Measurements from ENCODE around the gene SND1. TPM values are rescaled to one million over a fixed set of nuclear protein-coding genes. Genes with fewer than 3 reads are reported as not detected.

Gene SND1
- total RNA-seq, 4 donors from 2014 or later = 84.2 to 98.8 (median 93.4) TPM

GRCh38 chr7:128063088-128063487 is 411.1 kb downstream of the SND1 start:
- H3K27me3 ChIP-seq = no peaks in the 10 kb centered on the region
- 75 to 89% methylated on average over 4 to 8 of the region's 8 CpGs for WGBS, 2 donors
- no peaks in the 10 kb centered on the region for H3K9me3 ChIP-seq
- no peaks in the 10 kb centered on the region for H3K4me1 ChIP-seq
- DNase-seq = no peak
- TF ChIP-seq CTCF (IDR thresholded peaks at IDR 0.05) (no peak), POLR2A (IDR thresholded peaks at IDR 0.05) (no peak)
- intact Hi-C loops (cut with DNase I) = no loop called here
- no peak overlapping the region for H3K27ac ChIP-seq
- H3K4me3 ChIP-seq = no peak overlapping the region
- H3K36me3 ChIP-seq = peaks cover 0 to 20% (median 0%) of the 10 kb centered on the region in 3 donors

- TF ChIP-seq CTCF (IDR thresholded peaks at IDR 0.05) (no peak), POLR2A (IDR thresholded peaks at IDR 0.05) (no peak)
- DNase-seq = no peak
- Histone ChIP-seq H3K9me3 (no peaks in the 10 kb centered on the region), H3K27me3 (no peaks in the 10 kb centered on the region), H3K4me1 (no peaks in the 10 kb centered on the region), H3K27ac (no peak overlapping the region), H3K36me3 (peaks cover 0 to 19% (median 0%) of the 10 kb centered on the region in 3 donors), H3K4me3 (no peak overlapping the region)
- intact Hi-C loops (cut with DNase I) = no loop called here
- WGBS, 2 donors = 79 to 85% methylated on average over 4 to 5 of the region's 7 CpGs
Measured at GRCh38 chr7:128065872-128066271, 413.9 kb downstream of the SND1 start.

- Histone ChIP-seq H3K36me3 (peaks cover 0 to 13% (median 0%) of the 10 kb centered on the region in 3 donors), H3K4me1 (no peaks in the 10 kb centered on the region), H3K9me3 (no peaks in the 10 kb centered on the region), H3K4me3 (no peak overlapping the region), H3K27me3 (no peaks in the 10 kb centered on the region), H3K27ac (no peak overlapping the region)
- TF ChIP-seq CTCF (IDR thresholded peaks at IDR 0.05) (no peak), POLR2A (IDR thresholded peaks at IDR 0.05) (no peak)
- no peak for DNase-seq
- WGBS, 2 donors = 92 to 98% methylated on average over 8 to 9 of the region's 10 CpGs
- intact Hi-C loops (cut with DNase I) = no loop called here
Measured at GRCh38 chr7:128066395-128066794, 414.4 kb downstream of the SND1 start.

- H3K4me1 ChIP-seq = no peaks in the 10 kb centered on the region
- H3K27me3 ChIP-seq = no peaks in the 10 kb centered on the region
- H3K9me3 ChIP-seq = no peaks in the 10 kb centered on the region
- no peak overlapping the region for H3K27ac ChIP-seq
- WGBS, 2 donors = 57 to 68% methylated on average over 5 of the region's 5 CpGs
- no peak for DNase-seq
- intact Hi-C loops (cut with DNase I) = no loop called here
- peaks cover 0 to 9% (median 0%) of the 10 kb centered on the region in 3 donors for H3K36me3 ChIP-seq
- TF ChIP-seq CTCF (IDR thresholded peaks at IDR 0.05) (no peak), POLR2A (IDR thresholded peaks at IDR 0.05) (no peak)
- no peak overlapping the region for H3K4me3 ChIP-seq
Measured at GRCh38 chr7:128066858-128067257, 414.9 kb downstream of the SND1 start.

- DNase-seq = no peak
- no peak for TF ChIP-seq CTCF (IDR thresholded peaks at IDR 0.05)
- TF ChIP-seq POLR2A (IDR thresholded peaks at IDR 0.05) = no peak
- 65 to 72% methylated on average over 5 of the region's 5 CpGs for WGBS, 2 donors
Measured at GRCh38 chr7:128067983-128068382, 416.0 kb downstream of the SND1 start.

More at GRCh38 chr7:128067983-128068382, 416.0 kb downstream of the SND1 start:
- H3K9me3 ChIP-seq = no peaks in the 10 kb centered on the region
- H3K36me3 ChIP-seq = peaks cover 0 to under 1% (median 0%) of the 10 kb centered on the region in 3 donors
- H3K4me3 ChIP-seq = no peak overlapping the region
- no peak overlapping the region for H3K27ac ChIP-seq
- intact Hi-C loops (cut with DNase I) = no loop called here
- H3K4me1 ChIP-seq = no peaks in the 10 kb centered on the region
- H3K27me3 ChIP-seq = no peaks in the 10 kb centered on the region

All from esophagus squamous epithelium (tissue), 5 donors.